Measurements from ENCODE around the gene GPATCH1. TPM values are rescaled to one million over a fixed set of nuclear protein-coding genes. Genes with fewer than 3 reads are reported as not detected.
"Not testable (repeated sequence)": the region's sequence is repeated elsewhere in the genome, so short reads cannot be mapped to it uniquely, and the experiment has no call there.

The GPATCH1 gene
- total and polyA plus RNA-seq, 4 experiments from 2014 or later, result 3.3 to 16.7 (median 10.8) TPM

DNA sequence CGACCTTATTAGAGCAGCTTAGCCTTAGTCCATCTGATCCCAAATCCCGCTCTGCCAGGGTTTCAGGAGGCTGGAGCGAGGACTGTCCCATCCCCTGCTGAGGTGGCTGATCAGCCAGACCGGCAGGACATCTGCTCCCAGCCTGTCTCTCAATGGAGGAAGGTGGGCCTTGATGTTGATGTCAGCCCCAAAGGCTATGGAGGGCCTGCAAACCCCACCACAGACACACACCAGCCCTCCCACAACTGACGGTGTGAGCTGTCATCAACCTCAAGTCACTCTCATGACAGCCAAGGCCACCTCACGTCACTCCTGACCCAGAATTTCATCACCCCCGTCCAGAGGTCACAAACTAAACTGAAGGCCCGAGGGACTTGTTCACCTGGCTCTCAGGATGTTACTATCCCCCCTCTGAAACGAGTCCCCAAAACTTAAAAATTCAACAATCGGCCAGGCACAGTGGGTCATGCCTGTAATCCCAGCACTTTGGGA lies 41.8 kb upstream of the GPATCH1 start:
- H3K36me3 Mint-ChIP-seq, result no peaks in the 10 kb centered on the region
- Histone ChIP-seq H3K27me3 (ENCODE audit: insufficient read depth, low read length) (no peaks in the 10 kb centered on the region), H3K9me3 (ENCODE audit: control insufficient read depth in 1 of 2, low read length in 2 of 2) (no peaks in the 10 kb centered on the region), H3K36me3 (ENCODE audit: insufficient read depth, low read length) (no peaks in the 10 kb centered on the region), H3K4me3 (ENCODE audit: low read length in 2 of 2) (no peak overlapping the region), H3K27ac (ENCODE audit: low read depth, low read length) (no peak overlapping the region), H3K4me1 (ENCODE audit: insufficient read depth, low read length) (peaks cover 5% of the 10 kb centered on the region)
- CTCF ChIA-PET (ENCODE audit: partially characterized antibody), result interaction anchor here (1.0 kb wide), 1 partner anchor 42 kb away, joined by 3 read pairs; the partner anchor contains the start of gene GPATCH1
- intact Hi-C loops (cut with micrococcal nuclease), result no loop called here
- H3K9me3 Mint-ChIP-seq, result peaks cover 0 to 4% (median 0%) of the 10 kb centered on the region in 8 donors
- POLR2A ChIA-PET (ENCODE audit: partially characterized antibody), result no interaction called here
- H3K4me1 Mint-ChIP-seq, result peaks cover 7 to 9% (median 8%) of the 10 kb centered on the region in 4 donors
- H3K4me3 Mint-ChIP-seq, result peak overlapping the region in 1 of 8 donors; percentile 2
- no peaks in the 10 kb centered on the region for H3K27me3 Mint-ChIP-seq
- peak overlapping the region in 1 of 7 donors; percentile 65 for H3K27ac Mint-ChIP-seq
- DNase-seq, result no peak

DNA sequence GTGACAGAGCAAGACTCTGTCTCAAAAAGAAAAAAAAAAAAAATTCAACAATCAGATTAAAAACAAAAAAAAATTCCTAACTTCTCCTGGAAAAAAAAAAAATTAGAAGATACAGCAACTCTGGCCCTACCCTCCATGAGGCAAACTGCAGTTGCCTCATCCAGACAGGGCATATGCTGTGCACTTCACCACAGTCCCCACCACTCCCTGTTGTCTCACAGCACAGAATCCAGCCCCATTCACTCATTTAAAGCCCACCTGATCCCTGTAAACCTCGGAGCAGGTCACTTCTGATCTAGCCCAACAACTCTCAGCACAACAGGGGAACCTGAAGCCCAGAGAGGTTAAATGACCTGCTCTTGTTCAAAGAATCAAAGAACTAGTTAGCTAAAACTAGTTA lies 41.2 kb upstream of the GPATCH1 start:
- Mint-ChIP-seq H3K4me3 (no peak overlapping the region), H3K27ac (no peak overlapping the region), H3K27me3 (no peaks in the 10 kb centered on the region), H3K36me3 (no peaks in the 10 kb centered on the region), H3K9me3 (peaks cover 0 to 4% (median 0%) of the 10 kb centered on the region in 8 donors), H3K4me1 (peaks cover 7 to 9% (median 8%) of the 10 kb centered on the region in 4 donors)
- Histone ChIP-seq H3K27me3 (ENCODE audit: insufficient read depth, low read length) (no peaks in the 10 kb centered on the region), H3K9me3 (ENCODE audit: control insufficient read depth in 1 of 2, low read length in 2 of 2) (no peaks in the 10 kb centered on the region), H3K36me3 (ENCODE audit: insufficient read depth, low read length) (no peaks in the 10 kb centered on the region), H3K4me3 (ENCODE audit: low read length in 2 of 2) (no peak overlapping the region), H3K4me1 (ENCODE audit: insufficient read depth, low read length) (peaks cover 5% of the 10 kb centered on the region), H3K27ac (ENCODE audit: low read depth, low read length) (no peak overlapping the region)
- ChIA-PET CTCF (ENCODE audit: partially characterized antibody) (interaction anchor here (1.0 kb wide), 1 partner anchor 41 kb away, joined by 3 read pairs; the partner anchor contains the start of gene GPATCH1), POLR2A (ENCODE audit: partially characterized antibody) (no interaction called here)
- intact Hi-C loops (cut with micrococcal nuclease), result no loop called here
- DNase-seq, result no peak

DNA sequence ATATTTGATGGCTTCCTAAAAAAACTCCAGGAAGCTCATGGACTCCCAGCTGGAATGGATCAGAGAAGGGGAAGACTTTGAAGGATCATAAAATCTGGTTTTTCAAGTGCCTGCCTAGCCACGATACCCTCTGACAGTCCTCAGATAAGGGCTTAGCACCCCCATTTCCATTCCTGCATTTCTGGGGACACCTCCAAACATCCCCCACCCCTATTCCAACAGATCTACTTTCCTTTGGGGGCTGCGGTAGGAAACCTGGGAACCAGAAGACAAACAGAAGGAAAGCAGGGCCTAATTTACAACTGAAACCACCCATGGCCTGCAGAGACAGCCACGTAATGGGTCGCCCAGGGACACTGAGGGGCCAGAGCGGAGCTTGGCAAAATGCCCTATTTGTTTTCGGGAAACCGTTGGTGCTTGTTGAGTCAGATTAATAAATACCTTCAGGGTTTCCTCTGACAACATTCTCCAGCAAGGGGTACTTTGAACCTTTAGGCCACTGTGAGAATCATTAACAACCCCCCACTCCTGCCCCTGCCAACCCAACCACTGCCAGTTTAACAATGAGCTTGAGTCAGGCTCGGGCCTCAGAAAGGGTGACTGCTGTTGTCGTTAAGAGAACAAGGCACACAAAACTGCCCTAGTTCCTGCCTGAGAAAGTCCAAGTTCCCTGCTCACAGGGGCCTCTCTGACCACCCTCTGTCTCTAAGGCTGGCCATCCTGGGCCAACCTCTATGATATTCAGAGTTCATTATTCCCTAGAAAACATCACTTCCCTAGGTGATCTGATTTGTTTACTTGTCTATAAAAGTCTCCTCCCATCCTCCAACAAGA lies 39.8 kb upstream of the GPATCH1 start:
- H3K27me3 Mint-ChIP-seq, result peaks cover 0 to 2% of the 10 kb centered on the region in 2 donors
- CTCF ChIA-PET (ENCODE audit: partially characterized antibody), result no interaction called here
- H3K4me3 Mint-ChIP-seq, result no peak overlapping the region
- peaks cover 7 to 9% (median 8%) of the 10 kb centered on the region in 4 donors for H3K4me1 Mint-ChIP-seq
- Histone ChIP-seq H3K36me3 (ENCODE audit: insufficient read depth, low read length) (no peaks in the 10 kb centered on the region), H3K4me3 (ENCODE audit: low read length in 2 of 2) (no peak overlapping the region), H3K27me3 (ENCODE audit: insufficient read depth, low read length) (no peaks in the 10 kb centered on the region), H3K9me3 (ENCODE audit: control insufficient read depth in 1 of 2, low read length in 2 of 2) (no peaks in the 10 kb centered on the region), H3K4me1 (ENCODE audit: insufficient read depth, low read length) (peaks cover 5% of the 10 kb centered on the region), H3K27ac (ENCODE audit: low read depth, low read length) (no peak overlapping the region)
- no peaks in the 10 kb centered on the region for H3K36me3 Mint-ChIP-seq
- no peak overlapping the region for H3K27ac Mint-ChIP-seq
- intact Hi-C loops (cut with micrococcal nuclease), result no loop called here
- no peak for DNase-seq
- peaks cover 0 to 4% (median 0%) of the 10 kb centered on the region in 8 donors for H3K9me3 Mint-ChIP-seq
- POLR2A ChIA-PET (ENCODE audit: partially characterized antibody), result no interaction called here

DNA sequence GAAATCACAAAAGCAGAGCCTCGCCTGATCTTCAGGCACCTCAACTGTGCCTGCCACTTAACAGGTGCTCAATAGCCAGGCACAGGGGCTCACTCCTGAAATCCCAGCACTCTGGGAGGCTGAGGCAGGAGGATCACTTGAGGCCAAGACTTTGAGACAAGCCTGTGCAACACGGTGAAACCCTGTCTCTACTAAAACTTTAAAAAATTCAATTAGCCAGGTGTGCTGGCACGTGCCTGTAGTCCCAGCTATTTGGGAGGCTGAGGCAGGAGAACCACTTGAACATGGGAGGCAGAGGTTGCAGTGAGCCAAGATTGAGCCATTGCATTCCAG lies 39.2 kb upstream of the GPATCH1 start:
- CTCF ChIA-PET (ENCODE audit: partially characterized antibody), result not testable (repeated sequence)

DNA sequence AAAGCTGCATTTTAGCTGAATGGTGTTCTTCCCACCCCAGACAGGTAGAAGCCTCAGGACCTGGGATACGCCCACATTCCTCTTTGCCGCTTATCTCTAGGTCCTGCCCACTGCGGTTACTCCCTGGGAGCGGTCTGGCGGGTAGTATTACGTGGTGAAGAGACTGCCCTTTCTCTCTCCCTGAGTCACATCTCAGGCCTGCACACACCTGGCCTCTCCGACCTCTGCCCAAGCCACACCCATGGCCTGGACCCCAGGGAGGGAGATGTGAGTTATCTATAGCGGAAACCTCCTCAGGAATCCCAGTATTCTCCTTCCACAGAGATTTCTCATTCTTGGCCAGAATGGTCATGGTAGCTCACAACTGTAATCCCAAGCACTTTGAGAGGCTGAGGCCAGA lies 33.6 kb upstream of the GPATCH1 start:
- Histone ChIP-seq H3K9me3 (ENCODE audit: control insufficient read depth in 1 of 2, low read length in 2 of 2) (no peaks in the 10 kb centered on the region), H3K4me1 (ENCODE audit: insufficient read depth, low read length) (no peaks in the 10 kb centered on the region), H3K27me3 (ENCODE audit: insufficient read depth, low read length) (no peaks in the 10 kb centered on the region), H3K4me3 (ENCODE audit: low read length in 2 of 2) (no peak overlapping the region), H3K27ac (ENCODE audit: low read depth, low read length) (no peak overlapping the region), H3K36me3 (ENCODE audit: insufficient read depth, low read length) (no peaks in the 10 kb centered on the region)
- Mint-ChIP-seq H3K36me3 (no peaks in the 10 kb centered on the region), H3K27me3 (peaks cover 2 to 3% of the 10 kb centered on the region in 2 donors), H3K27ac (no peak overlapping the region), H3K4me1 (no peaks in the 10 kb centered on the region), H3K9me3 (peaks cover 0 to 2% (median 0%) of the 10 kb centered on the region in 8 donors), H3K4me3 (no peak overlapping the region)
- ChIA-PET POLR2A (ENCODE audit: partially characterized antibody) (no interaction called here), CTCF (ENCODE audit: partially characterized antibody) (no interaction called here)
- intact Hi-C loops (cut with micrococcal nuclease), result no loop called here
- DNase-seq, result no peak

More for the DNA sequence above, 39.2 kb upstream of the GPATCH1 start:
- H3K4me1 Mint-ChIP-seq; H3K27me3 Mint-ChIP-seq; H3K27ac ChIP-seq (ENCODE audit: low read depth, low read length); H3K27me3 ChIP-seq (ENCODE audit: insufficient read depth, low read length); POLR2A ChIA-PET (ENCODE audit: partially characterized antibody); DNase-seq; H3K9me3 Mint-ChIP-seq; H3K4me3 ChIP-seq (ENCODE audit: low read length in 2 of 2); H3K9me3 ChIP-seq (ENCODE audit: control insufficient read depth in 1 of 2, low read length in 2 of 2); H3K27ac Mint-ChIP-seq; H3K36me3 ChIP-seq (ENCODE audit: insufficient read depth, low read length); intact Hi-C loops (cut with micrococcal nuclease); H3K36me3 Mint-ChIP-seq; H3K4me3 Mint-ChIP-seq; H3K4me1 ChIP-seq (ENCODE audit: insufficient read depth, low read length): not testable (repeated sequence)

DNA sequence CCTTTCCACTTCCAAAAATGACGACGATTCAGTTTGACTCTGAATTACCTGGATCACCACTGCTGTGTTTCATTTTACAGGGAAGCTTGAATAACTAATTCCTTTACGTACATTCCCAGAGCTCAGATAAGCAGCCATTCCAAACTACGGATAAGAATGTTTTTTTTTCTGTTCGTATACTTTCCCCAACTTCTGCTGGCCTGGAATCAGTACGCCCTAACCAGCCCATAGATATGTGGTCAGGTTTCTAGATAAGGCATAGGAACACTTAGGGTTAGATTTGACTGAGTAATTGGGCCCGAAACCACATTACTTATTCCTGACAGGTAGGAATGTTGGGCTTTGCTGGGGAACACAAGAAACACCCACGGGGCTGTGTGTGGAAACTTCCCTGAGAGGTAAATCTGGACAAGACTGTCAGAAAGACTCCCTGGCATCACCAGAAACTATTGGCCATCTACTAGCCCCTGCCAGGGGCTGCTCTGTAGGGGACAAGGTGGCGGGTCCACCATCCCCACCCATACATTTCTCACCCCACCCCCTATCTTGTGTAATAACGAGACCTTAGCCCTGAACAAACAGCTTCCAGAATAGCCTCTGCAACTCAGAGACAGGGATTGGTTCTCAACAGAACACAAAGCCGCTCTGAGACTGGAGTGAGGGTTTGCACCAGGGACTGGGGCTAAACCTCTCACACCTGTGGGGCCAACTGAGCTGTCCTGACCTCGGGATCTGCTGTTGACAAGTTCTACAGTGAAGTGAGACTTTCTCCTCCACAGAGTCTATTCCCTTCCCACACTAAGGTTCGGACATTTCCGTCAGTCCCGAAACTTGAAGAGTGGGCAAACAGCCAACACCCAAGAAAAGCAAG lies 31.9 kb upstream of the GPATCH1 start:
- no peak for DNase-seq
- ChIA-PET CTCF (ENCODE audit: partially characterized antibody) (no interaction called here), POLR2A (ENCODE audit: partially characterized antibody) (no interaction called here)
- Mint-ChIP-seq H3K27me3 (peaks cover 2 to 3% of the 10 kb centered on the region in 2 donors), H3K36me3 (no peaks in the 10 kb centered on the region), H3K9me3 (peaks cover 0 to under 1% (median 0%) of the 10 kb centered on the region in 8 donors), H3K4me3 (no peak overlapping the region), H3K4me1 (no peaks in the 10 kb centered on the region), H3K27ac (peak overlapping the region in 1 of 7 donors; percentile 41)
- intact Hi-C loops (cut with micrococcal nuclease), result no loop called here
- H3K4me3 ChIP-seq (ENCODE audit: low read length in 2 of 2), result no peak overlapping the region
- no peaks in the 10 kb centered on the region for H3K27me3 ChIP-seq (ENCODE audit: insufficient read depth, low read length)
- H3K9me3 ChIP-seq (ENCODE audit: control insufficient read depth in 1 of 2, low read length in 2 of 2), result no peaks in the 10 kb centered on the region
- no peaks in the 10 kb centered on the region for H3K36me3 ChIP-seq (ENCODE audit: insufficient read depth, low read length)
- no peak overlapping the region for H3K27ac ChIP-seq (ENCODE audit: low read depth, low read length)
- H3K4me1 ChIP-seq (ENCODE audit: insufficient read depth, low read length), result no peaks in the 10 kb centered on the region

DNA sequence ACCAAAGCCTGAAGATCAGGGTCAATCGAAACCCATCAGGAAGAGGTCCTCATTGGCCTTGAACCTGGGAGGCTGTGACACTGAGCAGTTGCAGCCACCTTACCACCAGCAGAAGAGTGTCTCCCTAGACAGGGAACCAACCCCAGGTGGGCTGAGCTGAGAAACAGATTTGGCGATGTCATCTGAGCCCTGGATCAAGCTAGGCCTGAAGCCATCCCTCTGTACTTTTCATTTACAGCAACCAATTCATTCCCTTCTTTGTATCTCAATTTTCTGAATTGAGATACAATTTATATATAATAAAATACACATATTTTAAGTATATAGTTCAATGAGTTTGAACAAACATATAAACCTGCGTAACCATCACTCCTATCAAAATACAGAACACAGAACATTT lies 30.9 kb upstream of the GPATCH1 start:
- H3K27ac ChIP-seq (ENCODE audit: low read depth, low read length), result no peak overlapping the region
- no peaks in the 10 kb centered on the region for H3K27me3 ChIP-seq (ENCODE audit: insufficient read depth, low read length)
- intact Hi-C loops (cut with micrococcal nuclease), result no loop called here
- peaks cover 0 to 2% (median 0%) of the 10 kb centered on the region in 8 donors for H3K9me3 Mint-ChIP-seq
- no peaks in the 10 kb centered on the region for H3K4me1 Mint-ChIP-seq
- ChIA-PET POLR2A (ENCODE audit: partially characterized antibody) (no interaction called here), CTCF (ENCODE audit: partially characterized antibody) (no interaction called here)
- no peaks in the 10 kb centered on the region for H3K36me3 Mint-ChIP-seq
- H3K4me3 ChIP-seq (ENCODE audit: low read length in 2 of 2), result no peak overlapping the region
- H3K4me1 ChIP-seq (ENCODE audit: insufficient read depth, low read length), result no peaks in the 10 kb centered on the region
- H3K27me3 Mint-ChIP-seq, result peaks cover 2 to 3% of the 10 kb centered on the region in 2 donors
- H3K36me3 ChIP-seq (ENCODE audit: insufficient read depth, low read length), result no peaks in the 10 kb centered on the region
- H3K27ac Mint-ChIP-seq, result no peak overlapping the region
- H3K9me3 ChIP-seq (ENCODE audit: control insufficient read depth in 1 of 2, low read length in 2 of 2), result no peaks in the 10 kb centered on the region
- H3K4me3 Mint-ChIP-seq, result no peak overlapping the region
- DNase-seq, result no peak
